NCI-H524 treated with DMSO at 0.1 percent for 48 hours (cell line): Measurements from ENCODE around the gene KCNH5.

Experiments used
- DNase-seq: peaks from one replicate; lab custom pipeline; 2025; lab: John Stamatoyannopoulos, UW

Gene KCNH5

GRCh38 chr14:62743560-62743959 is 301.7 kb downstream of the KCNH5 start:
- DNase-seq, result no peak

GRCh38 chr14:62743118-62743517 is 302.1 kb downstream of the KCNH5 start:
- DNase-seq, result no peak

- no peak for DNase-seq
These were observed 305.6 kb downstream of the KCNH5 start for GRCh38 chr14:62739647-62740046.

- no peak for DNase-seq
These were observed 308.9 kb downstream of the KCNH5 start for GRCh38 chr14:62736048-62737043.

- no peak for DNase-seq
These were observed 310.4 kb downstream of the KCNH5 start for GRCh38 chr14:62734831-62735230.

GRCh38 chr14:62722406-62722805 is 322.9 kb downstream of the KCNH5 start:
- DNase-seq, result no peak

GRCh38 chr14:62718629-62719028 is 326.6 kb downstream of the KCNH5 start:
- DNase-seq, result no peak

GRCh38 chr14:62711351-62712023 is 333.8 kb downstream of the KCNH5 start:
- no peak for DNase-seq

- no peak for DNase-seq
These were observed 334.4 kb downstream of the KCNH5 start for GRCh38 chr14:62710811-62711210.

GRCh38 chr14:62709773-62710172 is 335.5 kb downstream of the KCNH5 start:
- DNase-seq, result no peak

- DNase-seq, result no peak
These were observed 339.0 kb downstream of the KCNH5 start for GRCh38 chr14:62706217-62706616.

GRCh38 chr14:62697461-62697860 is 347.8 kb downstream of the KCNH5 start:
- DNase-seq, result no peak

GRCh38 chr14:62696929-62697328 is 348.3 kb downstream of the KCNH5 start:
- DNase-seq, result no peak

GRCh38 chr14:62696331-62696924 is 348.8 kb downstream of the KCNH5 start:
- no peak for DNase-seq

GRCh38 chr14:62694075-62694474 is 351.2 kb downstream of the KCNH5 start:
- DNase-seq, result no peak

GRCh38 chr14:62692490-62693106 is 352.7 kb downstream of the KCNH5 start:
- no peak for DNase-seq

GRCh38 chr14:62691647-62692489 is 353.4 kb downstream of the KCNH5 start:
- no peak for DNase-seq

- no peak for DNase-seq
These were observed 355.5 kb downstream of the KCNH5 start for GRCh38 chr14:62689733-62690132.

GRCh38 chr14:62687818-62688217 is 357.4 kb downstream of the KCNH5 start:
- DNase-seq, result no peak

GRCh38 chr14:62684376-62684775 is 360.9 kb downstream of the KCNH5 start:
- no peak for DNase-seq

GRCh38 chr14:62682208-62682607 is 363.1 kb downstream of the KCNH5 start:
- DNase-seq, result no peak
